HepG2 (cell line): ENCODE data around the gene LTB4R. TPM values are rescaled to one million over a fixed set of nuclear protein-coding genes. Genes with fewer than 3 reads are reported as not detected.

Experiments used
- ATAD3A ChIP-seq: sonication (generic); formaldehyde crosslinking; IDR thresholded peaks from 2 replicates; pipeline ENCODE4 v1.4.0; 2020; ENCODE audit warnings: missing genetic modification reagents
- ATF2 ChIP-seq: sonication (generic); formaldehyde crosslinking; IDR thresholded peaks from 2 replicates; pipeline ENCODE4 v1.4.0; 2020; ENCODE audit warnings: missing genetic modification reagents
- CHD4 ChIP-seq: fragments of 200-600 bp; sonication (generic); IDR thresholded peaks from 2 replicates; pipeline ENCODE4 v1.7.0; 2017; ENCODE audit warnings: mild to moderate bottlenecking, low read length, borderline replicate concordance
- EEA1 ChIP-seq: sonication (generic); formaldehyde crosslinking; IDR thresholded peaks from 2 replicates; pipeline ENCODE4 v1.5.1; 2020; ENCODE audit warnings: mild to moderate bottlenecking, missing genetic modification reagents, borderline replicate concordance
- HDAC1 ChIP-seq: sonication (generic); formaldehyde crosslinking; IDR thresholded peaks from 2 replicates; pipeline ENCODE4 v1.5.1; 2020; ENCODE audit warnings: mild to moderate bottlenecking, missing genetic modification reagents
- HNF4G ChIP-seq, 2 experiments: sonication (generic) in 1 of 2; formaldehyde crosslinking in 1 of 2; IDR thresholded peaks; 2 replicates each; pipeline versions ENCODE4 v1.4.0 to v1.6.1; 2011 to 2020; ENCODE audit warnings: borderline replicate concordance in 2 of 2, low read depth in 2 of 2, mild to moderate bottlenecking in 2 of 2, low read length in 1 of 2, missing genetic modification reagents in 1 of 2, moderate library complexity in 1 of 2
- KDM1A ChIP-seq: IDR thresholded peaks from 2 replicates; pipeline ENCODE4 v1.6.1; 2016; ENCODE audit warnings: missing compliant biosample characterization
- NONO ChIP-seq, 2 experiments: fragments of 450-650 bp in 1 of 2; sonication (generic) in 1 of 2; formaldehyde crosslinking in 1 of 2; IDR thresholded peaks in 1 of 2; conservative IDR thresholded peaks in 1 of 2; 2 replicates each; pipeline versions ENCODE4 v1.6.1 to v1.8.0; 2017 to 2022; ENCODE audit warnings: mild to moderate bottlenecking in 1 of 2, missing genetic modification reagents in 1 of 2, moderate library complexity in 1 of 2
- PHB2 ChIP-seq: fragments of 450-650 bp; IDR thresholded peaks from 2 replicates; pipeline ENCODE4 v1.6.1; 2018; ENCODE audit not compliant: partially characterized antibody
- PLSCR1 ChIP-seq: sonication (generic); formaldehyde crosslinking; IDR thresholded peaks from 2 replicates; pipeline ENCODE4 v1.5.0; 2020; ENCODE audit warnings: missing genetic modification reagents, mild to moderate bottlenecking, borderline replicate concordance
- RBAK ChIP-seq: sonication (generic); formaldehyde crosslinking; IDR thresholded peaks from 2 replicates; pipeline ENCODE4 v1.5.1; 2020; ENCODE audit warnings: mild to moderate bottlenecking, missing genetic modification reagents
- SPEN ChIP-seq: sonication (generic); formaldehyde crosslinking; IDR thresholded peaks from 2 replicates; pipeline ENCODE4 v1.5.1; 2020; ENCODE audit warnings: low read depth, mild to moderate bottlenecking, missing genetic modification reagents
- ZKSCAN1 ChIP-seq: fragments of 150-350 bp; IDR thresholded peaks from 2 replicates; pipeline ENCODE4 v1.6.1; 2014; ENCODE audit warnings: low read length
- ZNF350 ChIP-seq: sonication (generic); formaldehyde crosslinking; IDR thresholded peaks from 2 replicates; pipeline ENCODE4 v1.4.0; 2020; ENCODE audit warnings: mild to moderate bottlenecking, low read depth, missing genetic modification reagents, borderline replicate concordance
- ZNF430 ChIP-seq: sonication (generic); formaldehyde crosslinking; IDR thresholded peaks from 2 replicates; pipeline ENCODE4 v1.9.0; 2021; ENCODE audit warnings: mild to moderate bottlenecking, missing genetic modification reagents
- ZNF543 ChIP-seq: sonication (generic); formaldehyde crosslinking; IDR thresholded peaks from 2 replicates; pipeline ENCODE4 v1.4.0; 2020; ENCODE audit warnings: mild to moderate bottlenecking, missing genetic modification reagents
- ZNF605 ChIP-seq: sonication (generic); formaldehyde crosslinking; IDR thresholded peaks from 2 replicates; pipeline ENCODE4 v1.8.0; 2022; ENCODE audit warnings: mild to moderate bottlenecking, missing genetic modification reagents
- ZNF709 ChIP-seq: sonication (generic); formaldehyde crosslinking; IDR thresholded peaks from 2 replicates; pipeline ENCODE4 v1.5.0; 2020; ENCODE audit warnings: mild to moderate bottlenecking, missing genetic modification reagents
- polyA plus RNA-seq, 8 experiments: library from polyadenylated mRNA; depleted of rRNA in 3 of 8; stranded (reverse) in 7 of 8; unstranded in 1 of 8; fragments of >200 nt; fragmentation: Illumina TruSeq in 4 of 8; extraction: Trizol in 4 of 8; gene quantifications; 2 replicates each; pipeline versions ENCODE4 v1.2.1 to v1.2.3, GENCODE V29; 2011 to 2016; ENCODE audit warnings: low read depth in 4 of 8, missing spikeins in 1 of 8, mixed read lengths in 1 of 8; ENCODE audit not compliant: insufficient read depth in 1 of 8
- total RNA-seq, 5 experiments: library from RNA; depleted of rRNA; stranded (reverse); fragments of >200 nt; fragmentation: Illumina TruSeq; extraction: Trizol; gene quantifications; 2 replicates each; pipeline ENCODE4 v1.2.3, GENCODE V29; 2016; ENCODE audit warnings: low read depth in 1 of 5
- TF ChIP-seq, protein P1 (sequence below): IDR thresholded peaks from 2 replicates; pipeline ENCODE4 v1.6.1; 2016; ENCODE audit warnings: low read depth, control low read depth
- TF ChIP-seq, protein P2 (sequence below): sonication (generic); formaldehyde crosslinking; IDR thresholded peaks from 2 replicates; pipeline ENCODE4; 2020; ENCODE audit warnings: missing genetic modification reagents, mild to moderate bottlenecking, borderline replicate concordance

LTB4R gene
- total and polyA plus RNA-seq, 2 of the 13 experiments (the other 11 are each of a cell fraction or from before 2014, with no cell fraction given): 3.2 to 8.2 TPM

DNA sequence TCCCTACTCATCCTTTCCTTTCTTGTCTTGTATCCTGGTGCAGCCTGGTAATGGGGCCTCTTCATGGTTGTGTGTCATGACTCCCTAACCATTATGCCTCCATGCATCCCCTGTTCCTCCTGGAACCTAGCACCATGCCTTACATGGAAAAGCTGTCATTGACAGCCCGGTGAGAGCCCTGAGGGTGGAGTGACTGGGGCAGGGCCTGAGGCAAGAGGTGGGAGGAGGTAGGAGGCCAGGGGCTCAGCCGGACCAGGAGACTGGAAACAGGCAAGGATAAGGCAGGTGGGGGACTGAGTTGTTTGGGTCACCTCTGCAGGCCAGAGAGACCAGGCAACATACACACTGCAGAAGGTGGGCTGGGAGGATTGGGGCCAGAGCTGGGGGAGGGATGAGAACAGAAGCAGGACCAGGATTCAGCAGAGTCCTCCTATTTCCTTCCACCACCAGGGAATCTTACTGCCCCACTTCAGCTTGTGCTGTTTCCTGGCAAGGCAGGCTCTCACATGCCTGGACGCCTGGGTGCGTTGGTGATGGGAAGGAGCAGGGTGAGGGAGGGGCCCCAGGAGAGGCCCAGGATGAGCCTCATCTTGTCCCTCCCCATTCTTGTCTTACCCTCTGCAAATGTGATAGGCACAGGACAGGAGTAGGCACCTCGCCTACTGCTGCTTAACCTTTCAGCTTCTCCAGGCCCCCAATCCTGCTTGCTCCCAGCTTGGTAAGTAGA lies 1.6 kb upstream of the LTB4R start, which contains the start of gene LTB4R2 (continued):
- TF ChIP-seq ATF2 (CRISPR knock-in tag) (no peak), ZNF543 (CRISPR knock-in tag) (no peak), CHD4 (no peak), SPEN (CRISPR knock-in tag) (peak; percentile 1; the same call in 1 of the 2 replicates), PHB2 (peak; percentile 60), RBAK (CRISPR knock-in tag) (no peak), ZKSCAN1 (no peak), HDAC1 (CRISPR knock-in tag) (no peak), NONO (IDR thresholded peaks at IDR 0.05) (0 out of 2 replicates have a peak, but pooled peaks have one; percentile 28), NONO (CRISPR knock-in tag; conservative IDR thresholded peaks at IDR 0.05) (no peak), KDM1A (CRISPR knock-in tag) (no peak), ZNF605 (0 out of 2 replicates have a peak, but pooled peaks have one; percentile 53), HNF4G (IDR thresholded peaks at IDR 0.05; ENCODE audit: borderline replicate concordance, low read depth, low read length) (no peak), HNF4G (CRISPR knock-in tag; IDR thresholded peaks at IDR 0.05; ENCODE audit: borderline replicate concordance, low read depth) (no peak), PLSCR1 (CRISPR knock-in tag) (no peak), ZNF430 (peak; percentile 29; the same call in 1 of the 2 replicates), ATAD3A (no peak), ZNF709 (CRISPR knock-in tag) (0 out of 2 replicates have a peak, but pooled peaks have one; percentile 54), ZNF350 (no peak), EEA1 (CRISPR knock-in tag) (0 out of 2 replicates have a peak, but pooled peaks have one; percentile 44)
- TF ChIP-seq, protein P1, sequence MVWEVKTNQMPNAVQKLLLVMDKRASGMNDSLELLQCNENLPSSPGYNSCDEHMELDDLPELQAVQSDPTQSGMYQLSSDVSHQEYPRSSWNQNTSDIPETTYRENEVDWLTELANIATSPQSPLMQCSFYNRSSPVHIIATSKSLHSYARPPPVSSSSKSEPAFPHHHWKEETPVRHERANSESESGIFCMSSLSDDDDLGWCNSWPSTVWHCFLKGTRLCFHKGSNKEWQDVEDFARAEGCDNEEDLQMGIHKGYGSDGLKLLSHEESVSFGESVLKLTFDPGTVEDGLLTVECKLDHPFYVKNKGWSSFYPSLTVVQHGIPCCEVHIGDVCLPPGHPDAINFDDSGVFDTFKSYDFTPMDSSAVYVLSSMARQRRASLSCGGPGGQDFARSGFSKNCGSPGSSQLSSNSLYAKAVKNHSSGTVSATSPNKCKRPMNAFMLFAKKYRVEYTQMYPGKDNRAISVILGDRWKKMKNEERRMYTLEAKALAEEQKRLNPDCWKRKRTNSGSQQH: 0 out of 2 replicates have a peak, but pooled peaks have one; percentile 21
- TF ChIP-seq, protein P2, sequence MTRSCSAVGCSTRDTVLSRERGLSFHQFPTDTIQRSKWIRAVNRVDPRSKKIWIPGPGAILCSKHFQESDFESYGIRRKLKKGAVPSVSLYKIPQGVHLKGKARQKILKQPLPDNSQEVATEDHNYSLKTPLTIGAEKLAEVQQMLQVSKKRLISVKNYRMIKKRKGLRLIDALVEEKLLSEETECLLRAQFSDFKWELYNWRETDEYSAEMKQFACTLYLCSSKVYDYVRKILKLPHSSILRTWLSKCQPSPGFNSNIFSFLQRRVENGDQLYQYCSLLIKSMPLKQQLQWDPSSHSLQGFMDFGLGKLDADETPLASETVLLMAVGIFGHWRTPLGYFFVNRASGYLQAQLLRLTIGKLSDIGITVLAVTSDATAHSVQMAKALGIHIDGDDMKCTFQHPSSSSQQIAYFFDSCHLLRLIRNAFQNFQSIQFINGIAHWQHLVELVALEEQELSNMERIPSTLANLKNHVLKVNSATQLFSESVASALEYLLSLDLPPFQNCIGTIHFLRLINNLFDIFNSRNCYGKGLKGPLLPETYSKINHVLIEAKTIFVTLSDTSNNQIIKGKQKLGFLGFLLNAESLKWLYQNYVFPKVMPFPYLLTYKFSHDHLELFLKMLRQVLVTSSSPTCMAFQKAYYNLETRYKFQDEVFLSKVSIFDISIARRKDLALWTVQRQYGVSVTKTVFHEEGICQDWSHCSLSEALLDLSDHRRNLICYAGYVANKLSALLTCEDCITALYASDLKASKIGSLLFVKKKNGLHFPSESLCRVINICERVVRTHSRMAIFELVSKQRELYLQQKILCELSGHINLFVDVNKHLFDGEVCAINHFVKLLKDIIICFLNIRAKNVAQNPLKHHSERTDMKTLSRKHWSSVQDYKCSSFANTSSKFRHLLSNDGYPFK: 0 out of 2 replicates have a peak, but pooled peaks have one; percentile 36
